Measurements from ENCODE around the gene SLC35F3. TPM values are rescaled to one million over a fixed set of nuclear protein-coding genes. Genes with fewer than 3 reads are reported as not detected.

SLC35F3 gene
- total and polyA plus RNA-seq, 4 donors: 0.01 to 0.37 (median 0.08) TPM; not detected in 1

GRCh38 chr1:233962878-233963277, 58.4 kb downstream of the SLC35F3 start:
- 83% methylated on average over 3 of the region's 3 CpGs for WGBS

More at GRCh38 chr1:233962878-233963277, 58.4 kb downstream of the SLC35F3 start:
- no peak overlapping the region for H3K9ac ChIP-seq (ENCODE audit: low read depth in 1 of 2, low read length in 2 of 2)
- peaks cover 3 to 8% (median 4%) of the 10 kb centered on the region in 4 donors for H3K9me3 ChIP-seq (ENCODE audit: control insufficient read depth in 4 of 4, low read length in 3 of 4)
- no peak overlapping the region for H3K27ac ChIP-seq (ENCODE audit: low read depth in 1 of 2, low read length in 2 of 2)
- TF ChIP-seq HNF4A (conservative IDR thresholded peaks at IDR 0.05) (no peak), SP1 (IDR thresholded peaks at IDR 0.05) (no peak), RAD21 (IDR thresholded peaks at IDR 0.05) (no peak), YY1 (IDR thresholded peaks at IDR 0.05) (no peak), JUND (IDR thresholded peaks at IDR 0.05) (no peak), TAF1 (conservative IDR thresholded peaks at IDR 0.05) (no peak), NR2F2 (IDR thresholded peaks at IDR 0.05) (no peak), REST (IDR thresholded peaks at IDR 0.05) (no peak), FOXA1 (IDR thresholded peaks at IDR 0.05) (no peak), GABPA (IDR thresholded peaks at IDR 0.05 in 1 of 2, conservative IDR thresholded peaks at IDR 0.05 in 1 of 2) (no peak), EGR1 (IDR thresholded peaks at IDR 0.05; ENCODE audit: low read depth in 2 of 2) (no peak), RXRA (IDR thresholded peaks at IDR 0.05) (no peak), FOXA2 (IDR thresholded peaks at IDR 0.05) (no peak), HNF4G (IDR thresholded peaks at IDR 0.05) (no peak)
- TF ChIP-seq, protein P1, sequence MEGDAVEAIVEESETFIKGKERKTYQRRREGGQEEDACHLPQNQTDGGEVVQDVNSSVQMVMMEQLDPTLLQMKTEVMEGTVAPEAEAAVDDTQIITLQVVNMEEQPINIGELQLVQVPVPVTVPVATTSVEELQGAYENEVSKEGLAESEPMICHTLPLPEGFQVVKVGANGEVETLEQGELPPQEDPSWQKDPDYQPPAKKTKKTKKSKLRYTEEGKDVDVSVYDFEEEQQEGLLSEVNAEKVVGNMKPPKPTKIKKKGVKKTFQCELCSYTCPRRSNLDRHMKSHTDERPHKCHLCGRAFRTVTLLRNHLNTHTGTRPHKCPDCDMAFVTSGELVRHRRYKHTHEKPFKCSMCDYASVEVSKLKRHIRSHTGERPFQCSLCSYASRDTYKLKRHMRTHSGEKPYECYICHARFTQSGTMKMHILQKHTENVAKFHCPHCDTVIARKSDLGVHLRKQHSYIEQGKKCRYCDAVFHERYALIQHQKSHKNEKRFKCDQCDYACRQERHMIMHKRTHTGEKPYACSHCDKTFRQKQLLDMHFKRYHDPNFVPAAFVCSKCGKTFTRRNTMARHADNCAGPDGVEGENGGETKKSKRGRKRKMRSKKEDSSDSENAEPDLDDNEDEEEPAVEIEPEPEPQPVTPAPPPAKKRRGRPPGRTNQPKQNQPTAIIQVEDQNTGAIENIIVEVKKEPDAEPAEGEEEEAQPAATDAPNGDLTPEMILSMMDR (IDR thresholded peaks at IDR 0.05; ENCODE audit: low read depth, low read length, missing input control): no peak
- TF ChIP-seq, protein P2, sequence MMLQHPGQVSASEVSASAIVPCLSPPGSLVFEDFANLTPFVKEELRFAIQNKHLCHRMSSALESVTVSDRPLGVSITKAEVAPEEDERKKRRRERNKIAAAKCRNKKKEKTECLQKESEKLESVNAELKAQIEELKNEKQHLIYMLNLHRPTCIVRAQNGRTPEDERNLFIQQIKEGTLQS (IDR thresholded peaks at IDR 0.05): no peak
- TF ChIP-seq, protein P3, sequence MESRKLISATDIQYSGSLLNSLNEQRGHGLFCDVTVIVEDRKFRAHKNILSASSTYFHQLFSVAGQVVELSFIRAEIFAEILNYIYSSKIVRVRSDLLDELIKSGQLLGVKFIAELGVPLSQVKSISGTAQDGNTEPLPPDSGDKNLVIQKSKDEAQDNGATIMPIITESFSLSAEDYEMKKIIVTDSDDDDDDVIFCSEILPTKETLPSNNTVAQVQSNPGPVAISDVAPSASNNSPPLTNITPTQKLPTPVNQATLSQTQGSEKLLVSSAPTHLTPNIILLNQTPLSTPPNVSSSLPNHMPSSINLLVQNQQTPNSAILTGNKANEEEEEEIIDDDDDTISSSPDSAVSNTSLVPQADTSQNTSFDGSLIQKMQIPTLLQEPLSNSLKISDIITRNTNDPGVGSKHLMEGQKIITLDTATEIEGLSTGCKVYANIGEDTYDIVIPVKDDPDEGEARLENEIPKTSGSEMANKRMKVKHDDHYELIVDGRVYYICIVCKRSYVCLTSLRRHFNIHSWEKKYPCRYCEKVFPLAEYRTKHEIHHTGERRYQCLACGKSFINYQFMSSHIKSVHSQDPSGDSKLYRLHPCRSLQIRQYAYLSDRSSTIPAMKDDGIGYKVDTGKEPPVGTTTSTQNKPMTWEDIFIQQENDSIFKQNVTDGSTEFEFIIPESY (IDR thresholded peaks at IDR 0.05): no peak
- TF ChIP-seq, protein P4, sequence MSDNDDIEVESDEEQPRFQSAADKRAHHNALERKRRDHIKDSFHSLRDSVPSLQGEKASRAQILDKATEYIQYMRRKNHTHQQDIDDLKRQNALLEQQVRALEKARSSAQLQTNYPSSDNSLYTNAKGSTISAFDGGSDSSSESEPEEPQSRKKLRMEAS (IDR thresholded peaks at IDR 0.05): no peak
- H3K4me3 ChIP-seq (ENCODE audit: low read depth in 1 of 3, low read length in 3 of 3): no peak overlapping the region
- no peaks in the 10 kb centered on the region for H3K4me1 ChIP-seq (ENCODE audit: control insufficient read depth in 4 of 4, insufficient read depth in 4 of 4, low read length in 3 of 4)
- H3K36me3 ChIP-seq (ENCODE audit: control insufficient read depth in 4 of 4, insufficient read depth in 3 of 4, low read depth in 1 of 4, low read length in 3 of 4): no peaks in the 10 kb centered on the region
- no peak for DNase-seq (ENCODE audit: low spot score)
- peaks cover 0 to 2% (median 0%) of the 10 kb centered on the region in 4 donors for H3K27me3 ChIP-seq (ENCODE audit: control insufficient read depth in 4 of 4, insufficient read depth in 4 of 4, low read length in 3 of 4)
